Sciatic nerve (tissue), 2 donors: ENCODE measurements around the gene RASA2. TPM values are rescaled to one million over a fixed set of nuclear protein-coding genes. Genes with fewer than 3 reads are reported as not detected.

Experiments
- ATAC-seq: fragments of 200-7000 bp; cut with Tn5 transposase; one replicate; pipeline ENCODE4 v1.9.1; 2020; ENCODE audit warnings: mild to moderate bottlenecking, moderate library complexity
- DNase-seq: peaks from one replicate; pipeline ENCODE4 v3.0.0-alpha.2; 2020; ENCODE audit warnings: low spot score
- intact Hi-C: fragments of 100-400 bp; cut with DNase I; formaldehyde crosslinking; loops from one replicate; pipeline ENCODE4 v1.14.2; 2022
- total RNA-seq: library from RNA; stranded (reverse); fragmentation: NEBNext Ultra II Directional; extraction: Animal tissue kit (Norgen Biotek cat#: 25700); gene quantifications from one replicate; pipeline ENCODE4 v1.2.1, GENCODE V29; 2021
- donor health status: DM: no; HTN: no; CAD: no.
- donor health status: DM: no; HTN: no; CAD: no.

The RASA2 gene
- total RNA-seq, 1 donor from 2014 or later: 49.3 TPM

GRCh38 chr3:141552440-141552991, 65.7 kb downstream of the RASA2 start:
- intact Hi-C loops: no loop called here
- no peak for DNase-seq

GRCh38 chr3:141553055-141553454, 66.2 kb downstream of the RASA2 start:
- peak; percentile 41 for ATAC-seq
- intact Hi-C loops: no loop called here
- no peak for DNase-seq

More at GRCh38 chr3:141552440-141552991, 65.7 kb downstream of the RASA2 start:
- no peak for ATAC-seq

- DNase-seq: no peak
- ATAC-seq: no peak
- intact Hi-C loops: no loop called here
These were observed 69.2 kb downstream of the RASA2 start for GRCh38 chr3:141556034-141556433.

- intact Hi-C loops: no loop called here
- ATAC-seq (peak; percentile 55), DNase-seq (no peak)
These were observed 71.3 kb downstream of the RASA2 start for GRCh38 chr3:141557961-141558706.

- intact Hi-C loops: loop anchor here (5.0 to 10.0 kb wide), 2 partner anchors 99 to 207 kb away; no protein-coding TSS in a partner anchor
- ATAC-seq: peak; percentile 70
- DNase-seq: no peak
These were observed 74.7 kb downstream of the RASA2 start for GRCh38 chr3:141561426-141562034.

- intact Hi-C loops: loop anchor here (5.0 to 10.0 kb wide), 2 partner anchors 102 to 209 kb away; no protein-coding TSS in a partner anchor
- no peak for DNase-seq
- ATAC-seq: no peak
These were observed 77.4 kb downstream of the RASA2 start for GRCh38 chr3:141564241-141564640.

- DNase-seq (no peak), ATAC-seq (no peak)
- intact Hi-C loops: no loop called here
These were observed 83.2 kb downstream of the RASA2 start for GRCh38 chr3:141570068-141570467.

GRCh38 chr3:141575879-141576743, 89.3 kb downstream of the RASA2 start:
- intact Hi-C loops: no loop called here
- ATAC-seq: peak; percentile 79
- no peak for DNase-seq

- intact Hi-C loops: no loop called here
- ATAC-seq: no peak
- no peak for DNase-seq
These were observed 89.9 kb downstream of the RASA2 start for GRCh38 chr3:141576744-141577052.

GRCh38 chr3:141578202-141578973, 91.6 kb downstream of the RASA2 start:
- intact Hi-C loops: no loop called here
- ATAC-seq: peak; percentile 52

GRCh38 chr3:141594357-141594756, 107.5 kb downstream of the RASA2 start:
- ATAC-seq: no peak
- DNase-seq: no peak
- intact Hi-C loops: no loop called here

More at GRCh38 chr3:141578202-141578973, 91.6 kb downstream of the RASA2 start:
- no peak for DNase-seq

GRCh38 chr3:141597931-141598330, 111.1 kb downstream of the RASA2 start:
- intact Hi-C loops: no loop called here
- no peak for ATAC-seq

GRCh38 chr3:141600331-141600730, 113.5 kb downstream of the RASA2 start:
- intact Hi-C loops: no loop called here
- DNase-seq: no peak
- ATAC-seq: no peak

More at GRCh38 chr3:141597931-141598330, 111.1 kb downstream of the RASA2 start:
- no peak for DNase-seq

GRCh38 chr3:141602706-141603105, 115.9 kb downstream of the RASA2 start:
- DNase-seq (no peak), ATAC-seq (no peak)
- intact Hi-C loops: no loop called here

GRCh38 chr3:141603473-141604035, 116.7 kb downstream of the RASA2 start:
- intact Hi-C loops: no loop called here

GRCh38 chr3:141605883-141606282, 119.1 kb downstream of the RASA2 start:
- DNase-seq: no peak
- intact Hi-C loops: no loop called here
- ATAC-seq: no peak

More at GRCh38 chr3:141603473-141604035, 116.7 kb downstream of the RASA2 start:
- ATAC-seq (no peak), DNase-seq (no peak)

GRCh38 chr3:141608438-141608837, 121.6 kb downstream of the RASA2 start:
- intact Hi-C loops: no loop called here
- DNase-seq (no peak), ATAC-seq (no peak)

- ATAC-seq (no peak), DNase-seq (no peak)
- intact Hi-C loops: no loop called here
These were observed 124.1 kb downstream of the RASA2 start for GRCh38 chr3:141610939-141611338.
